GM12878 (cell line): ENCODE data around the gene LMO2.

ENCODE experiments used
- CEBPB ChIP-seq, 2 experiments: fragments of 150-350 bp in 1 of 2; IDR thresholded peaks; 2 replicates each; pipeline ENCODE4 v1.6.1; 2012 to 2014; ENCODE audit warnings: low read depth in 2 of 2, low read length in 2 of 2, borderline replicate concordance in 1 of 2, inconsistent platforms in 1 of 2
- ETV6 ChIP-seq, 2 experiments: fragments of 450-650 bp in 1 of 2; IDR thresholded peaks in 1 of 2; conservative IDR thresholded peaks in 1 of 2; 2 replicates each; pipeline ENCODE4 v1.6.1; 2014; ENCODE audit warnings: antibody characterized with exemption in 1 of 2, borderline replicate concordance in 1 of 2, low read depth in 1 of 2, mild to moderate bottlenecking in 1 of 2, moderate library complexity in 1 of 2
- EZH2 ChIP-seq: IDR thresholded peaks from 2 replicates; pipeline ENCODE4 v1.6.1; 2012; ENCODE audit warnings: low read depth, mild to moderate bottlenecking, control low read depth, inconsistent platforms, low read length, borderline replicate concordance; ENCODE audit not compliant: control insufficient read depth
- MXI1 ChIP-seq: fragments of 150-350 bp; IDR thresholded peaks from 2 replicates; pipeline ENCODE4 v1.6.1; 2011; ENCODE audit warnings: low read depth, mild to moderate bottlenecking, inconsistent platforms, low read length, improper control_type of control experiment
- MYC ChIP-seq: IDR thresholded peaks from 2 replicates; pipeline ENCODE4 v1.6.1; 2011; ENCODE audit warnings: mild to moderate bottlenecking, low read length, moderate library complexity, inconsistent platforms; ENCODE audit not compliant: insufficient read depth, insufficient replicate concordance, insufficient read length, severe bottlenecking
- POLR2A ChIP-seq: IDR thresholded peaks from 2 replicates; pipeline ENCODE4 v1.6.1; 2011; ENCODE audit warnings: low read depth, mild to moderate bottlenecking, low read length
- POLR2AphosphoS5 ChIP-seq: IDR thresholded peaks from 2 replicates; pipeline ENCODE4 v1.6.1; 2011; ENCODE audit warnings: mild to moderate bottlenecking, low read length, inconsistent platforms
- SIN3A ChIP-seq: IDR thresholded peaks from 2 replicates; pipeline ENCODE4 v1.6.1; 2012; ENCODE audit warnings: low read depth, low read length, improper control_type of control experiment
- YY1 ChIP-seq: IDR thresholded peaks from 2 replicates; pipeline ENCODE4 v1.6.1; 2011; ENCODE audit warnings: low read depth, mild to moderate bottlenecking, low read length
- ZNF217 ChIP-seq: fragments of 450-650 bp; IDR thresholded peaks from 2 replicates; pipeline ENCODE4 v1.6.1; 2017; ENCODE audit warnings: antibody characterized with exemption, mild to moderate bottlenecking
- TF ChIP-seq, protein P1 (sequence below): IDR thresholded peaks from 2 replicates; pipeline ENCODE4 v1.6.1; 2011; ENCODE audit warnings: low read depth, mild to moderate bottlenecking, low read length, moderate library complexity, borderline replicate concordance; ENCODE audit errors: extremely low read depth
- TF ChIP-seq, protein P2 (sequence below), 3 experiments: IDR thresholded peaks in 2 of 3; conservative IDR thresholded peaks in 1 of 3; 2 replicates each; pipeline ENCODE4 v1.5.1; 2011; ENCODE audit warnings: low read depth in 3 of 3, low read length in 3 of 3, mild to moderate bottlenecking in 3 of 3, control low read depth in 2 of 3, moderate library complexity in 2 of 3, inconsistent platforms in 1 of 3, mixed read lengths in 1 of 3; ENCODE audit not compliant: control insufficient read depth in 2 of 3, insufficient read depth in 1 of 3; ENCODE audit errors: extremely low read depth in 1 of 3
- TF ChIP-seq, protein P3 (sequence below): IDR thresholded peaks from 2 replicates; pipeline ENCODE4 v1.6.1; 2012; ENCODE audit warnings: mild to moderate bottlenecking, low read depth, low read length
- TF ChIP-seq, protein P4 (sequence below): IDR thresholded peaks from 2 replicates; pipeline ENCODE4 v1.6.1; 2012; ENCODE audit warnings: low read length, inconsistent platforms

DNA sequence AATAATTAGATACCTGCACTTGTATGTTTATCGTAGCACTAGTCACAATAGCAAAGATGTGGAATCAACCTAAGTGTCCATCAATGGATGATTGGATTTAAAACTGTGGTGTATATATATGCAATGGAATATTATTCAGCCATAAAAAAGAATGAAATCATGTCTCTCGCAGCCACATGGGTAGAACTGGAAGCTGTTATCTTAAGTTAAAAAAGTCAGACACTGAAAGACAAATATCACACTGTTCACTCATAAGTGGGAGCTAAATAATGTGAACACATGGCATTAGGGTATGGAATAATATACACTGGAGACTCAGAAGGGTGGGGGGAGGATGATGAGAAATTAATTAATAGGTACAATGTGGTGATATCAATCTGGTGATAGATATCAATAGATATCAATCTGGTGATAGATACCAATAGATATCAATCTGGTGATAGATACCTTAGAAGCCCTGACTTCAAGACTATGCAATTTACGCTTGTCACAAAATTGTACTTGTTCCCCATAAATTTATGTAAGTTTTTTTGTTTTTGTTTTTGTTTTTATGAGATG lies 2.0 kb downstream of the LMO2 start:
- TF ChIP-seq, protein P1, sequence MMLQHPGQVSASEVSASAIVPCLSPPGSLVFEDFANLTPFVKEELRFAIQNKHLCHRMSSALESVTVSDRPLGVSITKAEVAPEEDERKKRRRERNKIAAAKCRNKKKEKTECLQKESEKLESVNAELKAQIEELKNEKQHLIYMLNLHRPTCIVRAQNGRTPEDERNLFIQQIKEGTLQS = no peak
- TF ChIP-seq MXI1 (no peak), ZNF217 (no peak), ETV6 (conservative IDR thresholded peaks at IDR 0.05 in 1 of 2, IDR thresholded peaks at IDR 0.05 in 1 of 2; ENCODE audit: borderline replicate concordance in 1 of 2, low read depth in 1 of 2) (no peak), SIN3A (no peak), POLR2A (no peak), EZH2 (no peak), YY1 (no peak), POLR2AphosphoS5 (no peak), CEBPB (IDR thresholded peaks at IDR 0.05; ENCODE audit: borderline replicate concordance in 1 of 2, low read depth in 2 of 2, low read length in 2 of 2) (no peak), MYC (no peak)
- TF ChIP-seq, protein P2, sequence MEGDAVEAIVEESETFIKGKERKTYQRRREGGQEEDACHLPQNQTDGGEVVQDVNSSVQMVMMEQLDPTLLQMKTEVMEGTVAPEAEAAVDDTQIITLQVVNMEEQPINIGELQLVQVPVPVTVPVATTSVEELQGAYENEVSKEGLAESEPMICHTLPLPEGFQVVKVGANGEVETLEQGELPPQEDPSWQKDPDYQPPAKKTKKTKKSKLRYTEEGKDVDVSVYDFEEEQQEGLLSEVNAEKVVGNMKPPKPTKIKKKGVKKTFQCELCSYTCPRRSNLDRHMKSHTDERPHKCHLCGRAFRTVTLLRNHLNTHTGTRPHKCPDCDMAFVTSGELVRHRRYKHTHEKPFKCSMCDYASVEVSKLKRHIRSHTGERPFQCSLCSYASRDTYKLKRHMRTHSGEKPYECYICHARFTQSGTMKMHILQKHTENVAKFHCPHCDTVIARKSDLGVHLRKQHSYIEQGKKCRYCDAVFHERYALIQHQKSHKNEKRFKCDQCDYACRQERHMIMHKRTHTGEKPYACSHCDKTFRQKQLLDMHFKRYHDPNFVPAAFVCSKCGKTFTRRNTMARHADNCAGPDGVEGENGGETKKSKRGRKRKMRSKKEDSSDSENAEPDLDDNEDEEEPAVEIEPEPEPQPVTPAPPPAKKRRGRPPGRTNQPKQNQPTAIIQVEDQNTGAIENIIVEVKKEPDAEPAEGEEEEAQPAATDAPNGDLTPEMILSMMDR (IDR thresholded peaks at IDR 0.05 in 2 of 3, conservative IDR thresholded peaks at IDR 0.05 in 1 of 3; ENCODE audit: control insufficient read depth in 2 of 3, extremely low read depth in 1 of 3, insufficient read depth in 1 of 3, low read depth in 3 of 3, low read length in 3 of 3) = no peak
- TF ChIP-seq, protein P3, sequence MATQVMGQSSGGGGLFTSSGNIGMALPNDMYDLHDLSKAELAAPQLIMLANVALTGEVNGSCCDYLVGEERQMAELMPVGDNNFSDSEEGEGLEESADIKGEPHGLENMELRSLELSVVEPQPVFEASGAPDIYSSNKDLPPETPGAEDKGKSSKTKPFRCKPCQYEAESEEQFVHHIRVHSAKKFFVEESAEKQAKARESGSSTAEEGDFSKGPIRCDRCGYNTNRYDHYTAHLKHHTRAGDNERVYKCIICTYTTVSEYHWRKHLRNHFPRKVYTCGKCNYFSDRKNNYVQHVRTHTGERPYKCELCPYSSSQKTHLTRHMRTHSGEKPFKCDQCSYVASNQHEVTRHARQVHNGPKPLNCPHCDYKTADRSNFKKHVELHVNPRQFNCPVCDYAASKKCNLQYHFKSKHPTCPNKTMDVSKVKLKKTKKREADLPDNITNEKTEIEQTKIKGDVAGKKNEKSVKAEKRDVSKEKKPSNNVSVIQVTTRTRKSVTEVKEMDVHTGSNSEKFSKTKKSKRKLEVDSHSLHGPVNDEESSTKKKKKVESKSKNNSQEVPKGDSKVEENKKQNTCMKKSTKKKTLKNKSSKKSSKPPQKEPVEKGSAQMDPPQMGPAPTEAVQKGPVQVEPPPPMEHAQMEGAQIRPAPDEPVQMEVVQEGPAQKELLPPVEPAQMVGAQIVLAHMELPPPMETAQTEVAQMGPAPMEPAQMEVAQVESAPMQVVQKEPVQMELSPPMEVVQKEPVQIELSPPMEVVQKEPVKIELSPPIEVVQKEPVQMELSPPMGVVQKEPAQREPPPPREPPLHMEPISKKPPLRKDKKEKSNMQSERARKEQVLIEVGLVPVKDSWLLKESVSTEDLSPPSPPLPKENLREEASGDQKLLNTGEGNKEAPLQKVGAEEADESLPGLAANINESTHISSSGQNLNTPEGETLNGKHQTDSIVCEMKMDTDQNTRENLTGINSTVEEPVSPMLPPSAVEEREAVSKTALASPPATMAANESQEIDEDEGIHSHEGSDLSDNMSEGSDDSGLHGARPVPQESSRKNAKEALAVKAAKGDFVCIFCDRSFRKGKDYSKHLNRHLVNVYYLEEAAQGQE = no peak
- TF ChIP-seq, protein P4, sequence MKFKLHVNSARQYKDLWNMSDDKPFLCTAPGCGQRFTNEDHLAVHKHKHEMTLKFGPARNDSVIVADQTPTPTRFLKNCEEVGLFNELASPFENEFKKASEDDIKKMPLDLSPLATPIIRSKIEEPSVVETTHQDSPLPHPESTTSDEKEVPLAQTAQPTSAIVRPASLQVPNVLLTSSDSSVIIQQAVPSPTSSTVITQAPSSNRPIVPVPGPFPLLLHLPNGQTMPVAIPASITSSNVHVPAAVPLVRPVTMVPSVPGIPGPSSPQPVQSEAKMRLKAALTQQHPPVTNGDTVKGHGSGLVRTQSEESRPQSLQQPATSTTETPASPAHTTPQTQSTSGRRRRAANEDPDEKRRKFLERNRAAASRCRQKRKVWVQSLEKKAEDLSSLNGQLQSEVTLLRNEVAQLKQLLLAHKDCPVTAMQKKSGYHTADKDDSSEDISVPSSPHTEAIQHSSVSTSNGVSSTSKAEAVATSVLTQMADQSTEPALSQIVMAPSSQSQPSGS = no peak
